H9 (cell line): ENCODE measurements around the gene DSC2. TPM values are rescaled to one million over a fixed set of nuclear protein-coding genes. Genes with fewer than 3 reads are reported as not detected.

Experiments
- DNase-seq: peaks from one replicate; pipeline ENCODE4 v3.0.0-alpha.2; 2017
- H2AFZ ChIP-seq: one replicate; pipeline ENCODE4 v1.6.1; 2013; ENCODE audit warnings: mild to moderate bottlenecking, low read length, control low read depth, moderate library complexity
- H2AK5ac ChIP-seq: 2 replicates; pipeline ENCODE4 v1.6.1; 2013; ENCODE audit warnings: low read length, control low read depth, mixed read lengths; ENCODE audit not compliant: insufficient read length
- H2BK120ac ChIP-seq: one replicate; pipeline ENCODE4 v1.6.1; 2013; ENCODE audit warnings: low read depth, mild to moderate bottlenecking, low read length, control low read depth, inconsistent platforms; ENCODE audit not compliant: poor library complexity, severe bottlenecking
- H2BK12ac ChIP-seq: 2 replicates; pipeline ENCODE4 v1.6.1; 2013; ENCODE audit warnings: low read length, control low read depth, mixed read lengths, low read depth; ENCODE audit not compliant: insufficient read length
- H2BK15ac ChIP-seq: 2 replicates; pipeline ENCODE4 v1.6.1; 2013; ENCODE audit warnings: low read depth, low read length, control low read depth
- H2BK20ac ChIP-seq: one replicate; pipeline ENCODE4 v1.6.1; 2013; ENCODE audit warnings: low read depth, mild to moderate bottlenecking, low read length, control low read depth, inconsistent platforms; ENCODE audit not compliant: poor library complexity, severe bottlenecking
- H2BK5ac ChIP-seq: 2 replicates; pipeline ENCODE4 v1.6.1; 2013; ENCODE audit warnings: low read length, control low read depth, mixed read lengths; ENCODE audit not compliant: insufficient read length
- H3K14ac ChIP-seq: 2 replicates; pipeline ENCODE4 v1.6.1; 2013; ENCODE audit warnings: low read length, control low read depth; ENCODE audit not compliant: insufficient read depth
- H3K18ac ChIP-seq: 2 replicates; pipeline ENCODE4 v1.6.1; 2013; ENCODE audit warnings: low read depth, mild to moderate bottlenecking, mixed read lengths, low read length, control low read depth; ENCODE audit not compliant: insufficient read length
- H3K23ac ChIP-seq: 2 replicates; pipeline ENCODE4 v1.6.1; 2013; ENCODE audit warnings: low read length, control low read depth, mixed read lengths, low read depth; ENCODE audit not compliant: insufficient read length
- H3K23me2 ChIP-seq: 2 replicates; pipeline ENCODE4 v1.6.1; 2013; ENCODE audit warnings: low read depth, mild to moderate bottlenecking, mixed read lengths, low read length, control low read depth; ENCODE audit not compliant: insufficient read length, poor library complexity, severe bottlenecking
- H3K27ac ChIP-seq: 2 replicates; pipeline ENCODE4 v1.5.1; 2013; ENCODE audit warnings: low read length, control low read depth, mixed read lengths, low read depth; ENCODE audit not compliant: insufficient read length
- H3K27me3 ChIP-seq: 2 replicates; pipeline ENCODE4 v1.6.1; 2013; ENCODE audit warnings: low read length, control low read depth, inconsistent platforms; ENCODE audit not compliant: insufficient read depth
- H3K4ac ChIP-seq: 2 replicates; pipeline ENCODE4 v1.6.1; 2013; ENCODE audit warnings: low read depth, mild to moderate bottlenecking, control low read depth, inconsistent platforms, low read length, moderate library complexity
- H3K4me1 ChIP-seq: 2 replicates; pipeline ENCODE4 v1.6.1; 2013; ENCODE audit warnings: low read length, control low read depth, inconsistent platforms; ENCODE audit not compliant: insufficient read depth
- H3K4me2 ChIP-seq: 2 replicates; pipeline ENCODE4 v1.6.1; 2013; ENCODE audit warnings: low read length, control low read depth, mixed read lengths; ENCODE audit not compliant: insufficient read length, insufficient read depth
- H3K56ac ChIP-seq: 2 replicates; pipeline ENCODE4 v1.6.1; 2013; ENCODE audit warnings: low read depth, mild to moderate bottlenecking, mixed read lengths, low read length, control low read depth; ENCODE audit not compliant: insufficient read length
- H3K79me1 ChIP-seq: 2 replicates; pipeline ENCODE4 v1.6.1; 2013; ENCODE audit warnings: low read depth, mild to moderate bottlenecking, moderate library complexity, low read length, control low read depth, inconsistent platforms; ENCODE audit not compliant: insufficient read depth, poor library complexity, severe bottlenecking
- H3K79me2 ChIP-seq: 2 replicates; pipeline ENCODE4 v1.6.1; 2013; ENCODE audit warnings: low read length, control low read depth, inconsistent platforms; ENCODE audit not compliant: insufficient read depth
- H3K9ac ChIP-seq: 2 replicates; pipeline ENCODE4 v1.6.1; 2013; ENCODE audit warnings: low read length, control low read depth, mixed read lengths; ENCODE audit not compliant: insufficient read length; ENCODE audit errors: extremely low read depth
- H3K9me3 ChIP-seq: one replicate; pipeline ENCODE4 v1.6.1; 2013; ENCODE audit warnings: low read depth, low read length, inconsistent platforms; ENCODE audit not compliant: control insufficient read depth
- H3T11ph ChIP-seq: one replicate; pipeline ENCODE4 v1.6.1; 2013; ENCODE audit warnings: mild to moderate bottlenecking, low read length, control low read depth, inconsistent platforms
- H4K20me1 ChIP-seq: one replicate; pipeline ENCODE4 v1.6.1; 2013; ENCODE audit not compliant: control insufficient read depth, insufficient read length, insufficient read depth
- H4K5ac ChIP-seq: 2 replicates; pipeline ENCODE4 v1.6.1; 2013; ENCODE audit warnings: low read depth, mild to moderate bottlenecking, mixed read lengths, low read length, control low read depth; ENCODE audit not compliant: insufficient read length
- H4K8ac ChIP-seq: replicated peaks from 2 replicates; pipeline ENCODE4 v1.6.1; 2013; ENCODE audit warnings: low read length, control low read depth, mixed read lengths, low read depth; ENCODE audit not compliant: insufficient read length
- H4K91ac ChIP-seq: 2 replicates; pipeline ENCODE4 v1.6.1; 2013; ENCODE audit warnings: low read depth, mild to moderate bottlenecking, moderate library complexity, mixed read lengths, low read length, control low read depth; ENCODE audit not compliant: insufficient read length
- H3K27ac Mint-ChIP-seq, 3 experiments: 2 replicates in 2 of 3; 3 replicates in 1 of 3; pipeline ENCODE4 v1.8.0; 2020 to 2021; ENCODE audit warnings: mixed read lengths in 3 of 3, mild to moderate bottlenecking in 1 of 3, moderate library complexity in 1 of 3
- H3K27me3 Mint-ChIP-seq: 2 replicates; pipeline ENCODE4 v1.8.0; 2021; ENCODE audit warnings: low read depth, mild to moderate bottlenecking, moderate library complexity, mixed read lengths
- H3K36me3 Mint-ChIP-seq, 3 experiments: 2 replicates in 2 of 3; 3 replicates in 1 of 3; pipeline ENCODE4 v1.8.0; 2020 to 2021; ENCODE audit warnings: low read depth in 3 of 3, mixed read lengths in 3 of 3; ENCODE audit not compliant: insufficient read depth in 1 of 3
- H3K4me1 Mint-ChIP-seq, 2 experiments: 2 replicates each; pipeline ENCODE4 v1.8.0; 2020; ENCODE audit warnings: mixed read lengths in 2 of 2
- H3K4me3 Mint-ChIP-seq, 2 experiments: 2 replicates in 1 of 2; 3 replicates in 1 of 2; pipeline ENCODE4 v1.8.0; 2020 to 2021; ENCODE audit warnings: mild to moderate bottlenecking in 2 of 2, mixed read lengths in 2 of 2, moderate library complexity in 1 of 2
- H3K9me3 Mint-ChIP-seq, 2 experiments: 2 replicates in 1 of 2; 3 replicates in 1 of 2; pipeline ENCODE4 v1.8.0; 2020; ENCODE audit warnings: mild to moderate bottlenecking in 2 of 2, mixed read lengths in 2 of 2, moderate library complexity in 1 of 2
- WGBS: extraction: QIAGEN DNeasy Blood & Tissue Kit; methylation state at CpG from one replicate; pipeline ENCODE4 v1.1.7; 2013; ENCODE audit warnings: missing lambda C conversion rate, low lambda C conversion rate, mixed read lengths; ENCODE audit not compliant: insufficient read length; ENCODE audit errors: extremely low coverage; 5-methylcytosine and 5-hydroxymethylcytosine counted together
- total RNA-seq: library from RNA; stranded (reverse); gene quantifications from 2 replicates; pipeline ENCODE4 v1.2.1, GENCODE V29; 2021
- TF ChIP-seq, protein P1 (sequence below): fragments of 200-600 bp; sonication (generic); conservative IDR thresholded peaks from 3 replicates; pipeline ENCODE4 v1.8.0; 2021; ENCODE audit warnings: antibody characterized with exemption, mild to moderate bottlenecking

DSC2 gene
- total RNA-seq, 1 experiment from 2014 or later: 26.1 TPM

DNA sequence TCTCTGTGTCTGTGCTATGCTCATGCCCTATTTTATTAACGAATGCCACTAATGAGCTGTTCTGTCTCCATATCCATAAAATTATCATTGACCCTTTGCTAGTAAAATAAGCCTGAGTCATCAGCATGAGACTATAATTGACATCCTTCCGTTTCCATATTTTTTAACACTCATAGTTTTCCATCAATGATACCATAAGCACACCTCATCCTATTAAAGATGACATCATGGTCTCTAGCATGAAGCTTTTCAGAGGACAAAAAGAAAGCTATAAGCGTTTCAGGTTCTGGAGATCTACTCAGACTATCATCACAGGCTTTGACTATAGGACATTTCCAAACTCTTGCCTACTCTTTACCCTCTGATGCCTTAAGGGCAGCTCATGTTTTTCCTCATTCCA, 1.2 kb upstream of the DSC2 start:
- Histone ChIP-seq H3K9ac (no peak overlapping the region), H3K18ac (no peak overlapping the region), H4K5ac (no peak overlapping the region), H2BK120ac (no peak overlapping the region), H2BK5ac (no peak overlapping the region), H3T11ph (no peak overlapping the region), H3K14ac (no peak overlapping the region), H3K27ac (no peak overlapping the region), H3K4me1 (peaks cover 3% of the 10 kb centered on the region; the same call in 1 of the 2 replicates), H2BK20ac (no peak overlapping the region), H3K4ac (no peak overlapping the region), H3K56ac (no peak overlapping the region), H4K8ac (no peak overlapping the region), H2AK5ac (no peak overlapping the region), H4K20me1 (no peaks in the 10 kb centered on the region), H4K91ac (no peak overlapping the region), H3K4me2 (no peak overlapping the region), H3K27me3 (no peaks in the 10 kb centered on the region), H2BK12ac (no peak overlapping the region), H3K23me2 (peaks cover 3% of the 10 kb centered on the region), H2BK15ac (no peak overlapping the region), H3K9me3 (no peaks in the 10 kb centered on the region), H3K79me2 (peaks cover 10% of the 10 kb centered on the region; the same call in 1 of the 2 replicates), H2AFZ (no peak overlapping the region), H3K79me1 (no peaks in the 10 kb centered on the region), H3K23ac (no peak overlapping the region)
- Mint-ChIP-seq H3K27me3 (peaks cover 2% of the 10 kb centered on the region; the same call in 1 of the 2 replicates), H3K9me3 (no peaks in the 10 kb centered on the region), H3K4me1 (peaks cover 31 to 32% of the 10 kb centered on the region in 2 experiments), H3K36me3 (no peaks in the 10 kb centered on the region; a peak in 1 of 7 replicates), H3K4me3 (peak overlapping the region in 1 of 2 experiments; percentile 21; a peak in 1 of 5 replicates), H3K27ac (no peak overlapping the region; a peak in 1 of 7 replicates)
- no peak for DNase-seq
- no CpG with 5 or more reads among the region's 3 CpGs for WGBS
- TF ChIP-seq, protein P1, sequence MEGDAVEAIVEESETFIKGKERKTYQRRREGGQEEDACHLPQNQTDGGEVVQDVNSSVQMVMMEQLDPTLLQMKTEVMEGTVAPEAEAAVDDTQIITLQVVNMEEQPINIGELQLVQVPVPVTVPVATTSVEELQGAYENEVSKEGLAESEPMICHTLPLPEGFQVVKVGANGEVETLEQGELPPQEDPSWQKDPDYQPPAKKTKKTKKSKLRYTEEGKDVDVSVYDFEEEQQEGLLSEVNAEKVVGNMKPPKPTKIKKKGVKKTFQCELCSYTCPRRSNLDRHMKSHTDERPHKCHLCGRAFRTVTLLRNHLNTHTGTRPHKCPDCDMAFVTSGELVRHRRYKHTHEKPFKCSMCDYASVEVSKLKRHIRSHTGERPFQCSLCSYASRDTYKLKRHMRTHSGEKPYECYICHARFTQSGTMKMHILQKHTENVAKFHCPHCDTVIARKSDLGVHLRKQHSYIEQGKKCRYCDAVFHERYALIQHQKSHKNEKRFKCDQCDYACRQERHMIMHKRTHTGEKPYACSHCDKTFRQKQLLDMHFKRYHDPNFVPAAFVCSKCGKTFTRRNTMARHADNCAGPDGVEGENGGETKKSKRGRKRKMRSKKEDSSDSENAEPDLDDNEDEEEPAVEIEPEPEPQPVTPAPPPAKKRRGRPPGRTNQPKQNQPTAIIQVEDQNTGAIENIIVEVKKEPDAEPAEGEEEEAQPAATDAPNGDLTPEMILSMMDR: no peak
